IPS-NIHi7 (cell line): Measurements from ENCODE around the gene MAML1.
A peak's percentile ranks its signal among the peaks of the same experiment; 100 is the strongest.

Source experiments
- DNase-seq: peaks from one replicate; pipeline ENCODE4 v3.0.0; 2012; ENCODE audit warnings: mixed read lengths; ENCODE audit errors: extremely low spot score

The MAML1 gene

DNA sequence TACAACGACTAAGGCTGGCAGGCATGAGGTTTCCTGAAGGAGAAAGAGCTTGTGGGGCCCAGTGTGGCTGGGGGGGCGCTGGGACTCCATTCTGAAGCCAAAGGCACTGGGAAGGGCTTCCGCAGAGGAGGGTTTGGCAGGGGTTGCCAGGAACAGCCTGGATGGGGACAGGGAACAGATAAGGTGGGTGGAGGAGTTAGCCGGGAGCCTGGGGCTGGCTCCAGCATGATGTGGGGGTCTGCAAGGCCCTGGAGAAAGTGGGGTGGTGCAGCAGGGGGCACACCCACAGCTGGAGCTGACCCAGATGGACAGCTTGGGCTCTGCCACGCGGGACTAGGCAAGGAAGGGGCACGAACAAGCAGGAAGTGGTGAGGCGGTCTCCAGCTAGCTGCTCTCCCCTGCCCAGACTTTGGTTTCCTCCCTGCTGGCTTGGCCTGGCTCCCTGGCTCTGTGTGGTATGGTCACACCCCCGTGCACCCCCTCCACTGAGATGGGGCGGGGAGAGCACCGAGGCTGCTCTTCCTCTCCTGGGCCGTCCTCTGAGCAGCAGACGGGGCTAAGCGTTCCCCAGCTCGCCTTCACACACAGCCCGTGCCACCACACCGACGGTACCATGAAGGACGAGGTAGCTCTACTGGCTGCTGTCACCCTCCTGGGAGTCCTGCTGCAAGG is 61.0 kb downstream of the MAML1 start, which contains the start of gene LTC4S:
TSS of gene LTC4S (plus strand) at position 519 of the 672 bp plus-strand sequence. CDS start at position 614, 95 bp downstream.
- no peak for DNase-seq

DNA sequence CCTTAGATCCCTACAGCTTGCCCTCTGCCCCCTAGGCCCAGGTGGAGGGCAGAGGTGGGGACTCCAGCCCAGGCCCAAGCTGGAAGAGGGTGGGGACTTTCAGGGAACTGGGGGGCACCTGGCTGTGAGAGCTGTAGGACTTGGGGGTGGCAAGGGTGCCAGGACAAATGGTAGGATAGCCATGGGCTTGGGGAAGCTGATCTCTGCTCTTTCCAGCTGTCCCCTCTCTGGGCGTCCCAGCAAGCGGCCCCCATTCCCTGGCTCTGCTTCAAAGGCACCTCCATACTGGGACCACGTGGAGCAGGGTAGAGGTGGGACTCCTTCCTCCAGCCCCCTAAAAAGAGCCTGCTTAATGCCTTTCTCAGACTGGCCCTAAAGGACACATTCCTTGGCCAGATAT is 61.5 kb downstream of the MAML1 start:
- DNase-seq, result no peak

DNA sequence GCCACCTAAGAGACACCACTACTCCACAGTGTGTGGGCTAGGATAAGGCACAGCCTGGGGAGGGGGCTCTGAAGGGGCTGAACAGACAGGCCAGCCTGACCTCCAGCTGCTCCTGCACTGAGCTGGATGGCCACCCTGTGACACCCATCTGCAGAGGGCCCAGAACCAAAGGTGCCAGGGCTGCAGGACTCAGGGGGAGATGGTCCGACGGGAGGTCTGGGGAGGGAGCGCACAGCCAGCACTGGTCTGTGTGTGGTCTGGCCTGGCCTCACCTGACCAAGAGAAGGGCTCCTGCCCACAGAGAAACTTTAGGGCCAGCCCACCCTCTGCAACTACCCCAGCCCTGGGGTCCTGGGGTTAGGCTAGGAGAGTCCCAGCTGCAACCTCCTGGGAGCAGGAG is 62.0 kb downstream of the MAML1 start:
- no peak for DNase-seq

DNA sequence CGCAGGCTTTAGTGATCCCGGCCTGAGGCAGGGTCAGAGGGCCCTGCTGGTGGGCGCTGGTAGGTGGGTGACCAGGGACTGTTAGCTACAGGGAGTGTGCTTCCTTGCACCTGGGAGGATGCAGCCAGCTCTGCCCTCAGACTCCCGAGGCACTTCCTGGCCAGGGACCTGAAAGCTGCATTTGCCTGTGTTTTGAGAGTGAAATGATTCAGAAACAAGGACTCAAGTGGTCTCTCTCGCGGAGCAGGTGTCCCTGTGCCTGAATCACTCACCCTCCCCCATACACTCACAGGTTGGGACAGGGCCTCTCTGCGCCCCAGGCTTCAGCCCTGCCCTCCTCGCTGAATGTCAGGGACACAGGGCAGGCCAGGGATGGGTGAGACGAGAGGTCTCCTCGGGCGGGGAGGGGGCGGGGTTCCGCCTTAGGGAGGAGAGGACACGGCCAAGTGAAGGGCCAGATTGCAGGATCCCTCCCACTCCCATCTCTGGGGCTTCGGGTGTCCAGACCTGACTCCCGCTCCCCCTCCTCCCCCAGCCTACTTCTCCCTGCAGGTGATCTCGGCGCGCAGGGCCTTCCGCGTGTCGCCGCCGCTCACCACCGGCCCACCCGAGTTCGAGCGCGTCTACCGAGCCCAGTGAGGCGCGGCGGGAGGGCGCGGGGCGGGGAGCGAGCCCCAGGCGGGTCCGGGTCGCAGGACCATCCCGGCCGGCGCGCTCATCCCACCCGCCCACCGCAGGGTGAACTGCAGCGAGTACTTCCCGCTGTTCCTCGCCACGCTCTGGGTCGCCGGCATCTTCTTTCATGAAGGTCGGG is 62.6 kb downstream of the MAML1 start:
- peak; percentile 67 for DNase-seq

DNA sequence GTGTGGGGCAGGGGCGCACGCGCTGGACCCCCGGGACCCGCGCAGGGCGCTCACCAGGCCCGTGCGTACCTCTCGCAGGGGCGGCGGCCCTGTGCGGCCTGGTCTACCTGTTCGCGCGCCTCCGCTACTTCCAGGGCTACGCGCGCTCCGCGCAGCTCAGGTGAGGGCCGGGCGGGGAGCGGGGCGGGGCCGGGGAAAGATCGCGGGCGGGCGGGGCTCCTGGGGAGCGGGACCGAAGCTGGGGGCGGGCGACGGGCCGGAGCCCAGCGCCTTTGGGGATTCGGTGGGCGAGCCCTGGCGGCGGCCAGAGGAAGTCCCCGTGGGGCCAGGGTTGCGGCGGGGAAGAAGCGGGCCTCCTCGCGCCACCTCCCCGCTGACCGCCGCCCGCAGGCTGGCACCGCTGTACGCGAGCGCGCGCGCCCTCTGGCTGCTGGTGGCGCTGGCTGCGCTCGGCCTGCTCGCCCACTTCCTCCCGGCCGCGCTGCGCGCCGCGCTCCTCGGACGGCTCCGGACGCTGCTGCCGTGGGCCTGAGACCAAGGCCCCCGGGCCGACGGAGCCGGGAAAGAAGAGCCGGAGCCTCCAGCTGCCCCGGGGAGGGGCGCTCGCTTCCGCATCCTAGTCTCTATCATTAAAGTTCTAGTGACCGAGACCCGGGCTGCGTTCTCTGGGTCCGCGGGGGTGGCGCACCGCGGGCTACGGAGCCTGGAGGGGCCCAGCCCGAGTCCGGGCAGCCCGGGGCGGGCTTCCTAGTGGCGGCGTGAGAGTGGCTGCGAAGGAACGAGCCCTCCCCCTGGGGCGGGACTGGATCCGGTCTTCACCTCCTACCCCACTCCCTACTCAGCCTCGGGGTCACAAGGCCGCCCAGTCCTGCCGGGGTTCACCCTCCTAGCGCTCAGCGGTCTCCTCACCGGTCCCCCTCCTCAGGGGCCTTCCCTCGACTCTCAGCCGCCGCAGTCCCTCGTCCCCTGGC is 63.5 kb downstream of the MAML1 start:
- DNase-seq, result peak; percentile 81

DNA sequence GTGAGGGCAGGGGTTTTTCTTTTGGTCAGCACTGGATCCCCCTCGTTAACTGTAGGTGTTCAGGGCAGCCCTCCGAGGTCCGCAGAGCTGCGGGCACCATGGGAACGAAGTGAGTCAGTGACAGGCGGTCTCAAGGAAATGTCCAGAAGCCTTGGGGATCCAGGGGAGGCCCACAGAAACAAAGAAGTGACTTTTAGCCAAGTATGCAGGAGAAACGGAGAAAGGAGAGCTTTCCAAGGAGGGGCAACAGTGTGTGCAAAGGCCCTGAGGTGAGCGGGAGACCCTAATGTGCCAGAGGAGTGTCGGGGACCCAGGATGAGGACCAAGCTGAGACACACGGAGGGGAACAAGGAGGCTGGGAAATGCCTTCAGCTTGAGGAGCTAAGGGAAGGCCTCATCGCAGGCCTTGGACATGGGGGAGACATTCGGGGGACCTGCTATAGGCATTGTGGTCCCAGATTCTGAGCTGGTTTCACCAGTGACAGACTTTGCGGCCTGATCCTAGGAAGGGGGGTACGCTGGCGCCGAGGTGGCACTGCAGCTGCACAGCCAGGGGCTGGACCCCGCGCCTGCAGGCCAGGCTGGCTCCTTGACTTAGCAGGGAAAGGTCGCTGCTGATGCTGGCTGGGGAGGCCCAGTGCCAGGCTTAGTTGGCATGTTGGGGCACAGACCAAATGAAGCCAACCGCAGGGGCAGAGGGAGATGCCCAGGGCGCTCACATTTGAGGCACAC is 64.4 kb downstream of the MAML1 start:
- DNase-seq, result no peak

DNA sequence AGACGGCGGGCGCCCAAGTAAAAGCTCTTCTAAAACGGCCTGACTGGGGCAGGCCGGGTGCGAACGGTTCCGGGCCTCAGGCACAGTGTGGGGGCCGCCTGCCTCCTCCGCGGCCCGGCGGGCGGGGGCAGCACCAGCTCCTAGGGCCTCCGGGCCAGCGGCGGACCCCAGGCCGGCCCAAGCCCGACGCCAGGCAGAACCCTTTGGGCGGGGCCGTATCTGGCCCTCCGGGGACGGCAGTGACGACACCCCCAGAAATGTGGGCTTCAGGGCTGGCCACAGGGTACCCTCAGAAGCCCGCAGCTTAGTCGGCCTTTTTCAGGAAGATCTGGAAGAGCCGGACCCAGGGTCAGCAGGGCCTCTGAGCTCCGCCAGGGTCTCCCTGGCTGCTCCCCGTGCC is 65.1 kb downstream of the MAML1 start:
- no peak for DNase-seq

DNA sequence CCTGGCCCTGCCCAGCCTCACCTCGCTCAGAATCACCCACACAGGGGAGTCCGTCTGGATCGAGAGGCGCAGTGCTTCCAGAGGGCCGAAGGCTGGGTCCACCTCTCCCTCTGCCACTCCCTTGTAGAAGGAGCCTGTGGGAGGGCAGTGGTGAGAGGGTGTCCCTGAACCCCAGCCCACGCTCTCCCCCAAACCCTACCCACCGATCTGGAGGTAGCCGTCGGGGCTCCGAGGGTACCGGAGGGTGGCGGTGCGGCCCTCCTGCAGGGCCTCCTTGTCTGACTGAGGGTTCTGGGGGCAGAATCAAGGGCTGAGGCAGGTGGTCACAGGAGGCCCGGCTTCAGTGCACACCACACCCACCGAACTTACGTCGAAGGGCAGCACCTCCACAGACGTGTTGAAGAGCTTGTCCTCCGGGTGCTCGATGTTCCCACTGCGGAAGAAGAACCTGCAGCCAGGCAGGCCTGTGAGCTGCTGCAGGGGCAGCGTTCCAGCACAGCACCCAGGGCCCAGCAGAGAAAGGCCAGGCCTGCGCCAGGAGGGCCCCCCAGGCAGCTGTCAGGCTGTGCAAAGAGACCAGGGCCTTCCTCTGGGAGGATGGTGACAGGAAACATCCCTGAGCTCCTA is 65.6 kb downstream of the MAML1 start:
- DNase-seq, result no peak

DNA sequence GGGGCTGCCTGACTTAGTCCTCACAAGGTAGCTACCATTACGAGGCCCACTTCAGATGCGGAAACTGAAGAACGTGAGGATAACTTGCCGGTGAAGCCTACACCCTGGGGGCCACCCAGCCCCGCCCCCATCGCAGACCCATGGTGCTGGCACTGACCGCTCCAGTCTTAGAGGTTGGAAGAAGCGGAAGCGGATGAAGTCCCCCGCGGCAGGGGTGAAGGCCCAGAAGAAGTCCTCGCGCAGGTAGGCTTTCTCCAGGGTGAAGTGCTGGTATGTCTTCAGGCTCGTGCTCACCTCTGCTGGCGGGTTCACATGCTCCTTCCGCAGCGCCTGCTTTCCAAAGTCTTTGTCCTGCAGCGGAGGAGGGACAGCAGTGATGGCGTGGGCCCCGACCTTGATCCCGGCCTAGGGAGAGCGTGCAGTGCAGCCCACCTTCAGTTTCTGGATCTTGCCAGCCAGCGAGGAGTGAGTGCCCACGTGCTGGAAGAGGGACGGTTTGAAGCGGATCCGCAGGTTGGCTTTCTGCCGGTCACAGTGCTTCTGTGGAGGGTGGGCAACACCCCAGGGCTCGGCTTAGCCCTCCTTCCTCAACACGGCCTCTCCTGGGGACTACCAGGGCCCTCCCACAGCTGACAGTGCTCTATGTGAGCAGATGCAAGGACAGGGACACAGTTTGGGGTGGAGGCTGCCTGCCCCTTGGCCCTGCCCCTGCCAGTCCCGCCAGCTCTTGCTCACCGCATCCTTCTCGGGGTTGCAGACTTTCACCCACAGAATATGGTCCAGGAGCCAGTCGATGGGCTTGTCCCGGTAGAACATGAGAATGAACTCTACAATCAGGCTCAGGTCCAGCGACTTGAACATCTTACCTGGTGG is 66.4 kb downstream of the MAML1 start:
- no peak for DNase-seq

DNA sequence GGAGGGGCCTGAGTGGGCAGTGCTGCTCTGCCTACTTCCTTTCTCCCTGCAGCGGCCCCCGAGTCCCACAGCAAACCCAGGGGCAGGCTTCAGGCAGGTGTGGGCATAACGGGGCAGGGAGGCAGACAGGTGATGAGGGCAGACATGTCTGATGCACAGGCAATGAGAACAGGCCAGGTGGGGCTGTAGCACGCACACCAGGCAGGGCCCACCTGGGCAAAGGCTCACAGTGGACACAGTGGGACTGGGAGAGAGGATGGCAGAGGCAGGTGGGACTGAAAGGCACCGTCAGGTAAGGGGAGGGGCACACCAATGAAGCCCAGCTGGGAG is 67.0 kb downstream of the MAML1 start:
- DNase-seq, result no peak

DNA sequence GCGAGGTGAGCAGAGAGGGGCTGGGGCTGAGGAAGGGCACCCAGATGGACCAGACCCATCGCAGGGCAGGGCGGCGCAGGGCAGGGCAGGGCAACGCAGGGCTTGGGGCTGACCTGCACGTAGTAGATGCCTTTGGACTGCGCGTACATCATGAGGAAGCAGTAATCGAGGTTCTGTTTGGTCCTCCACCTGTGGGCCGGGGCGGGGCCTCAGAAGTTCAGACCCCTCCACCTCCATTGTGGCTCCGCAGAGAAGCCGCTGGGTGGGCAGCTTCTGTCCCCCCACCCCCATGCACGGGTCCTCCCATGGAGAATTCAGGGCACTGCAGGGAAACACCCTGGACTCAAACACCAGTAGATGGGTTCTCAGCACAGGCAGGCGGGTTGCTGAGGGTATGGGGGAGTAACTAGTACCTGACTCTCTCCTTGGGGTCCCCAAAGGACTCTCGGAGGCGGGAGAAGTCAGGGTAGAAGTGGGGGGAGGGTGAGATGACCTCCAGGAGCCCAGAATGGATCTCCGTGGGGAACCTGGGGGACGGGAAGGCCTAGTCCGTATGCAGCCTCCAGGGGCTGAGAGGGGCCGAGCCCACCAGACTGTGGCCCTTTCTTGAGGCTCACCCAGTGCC is 67.6 kb downstream of the MAML1 start:
- DNase-seq, result no peak

DNA sequence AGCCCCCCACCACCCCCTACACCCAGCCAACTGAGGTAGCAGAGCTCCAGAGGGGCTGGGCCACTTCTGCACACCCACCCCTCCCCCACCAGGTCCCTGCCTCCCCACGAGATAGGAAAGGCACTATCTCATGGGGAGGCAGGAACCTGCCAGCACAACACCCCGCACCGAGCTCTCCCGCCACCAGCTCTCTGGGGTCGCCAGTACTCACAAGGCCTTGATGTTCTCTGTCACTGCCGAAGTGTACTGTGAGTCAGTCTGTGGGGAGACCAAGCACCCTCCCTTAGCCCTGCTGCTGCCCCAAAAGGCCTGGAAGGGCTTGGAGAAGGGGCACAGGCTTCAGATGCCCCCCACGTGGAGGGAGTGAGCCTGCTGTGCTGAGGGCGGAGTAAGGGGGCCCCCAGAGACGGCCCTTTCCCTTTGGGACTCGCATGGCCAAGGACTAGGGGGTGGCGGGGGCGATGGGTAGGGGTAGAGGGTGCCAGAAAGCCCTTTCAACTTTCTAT is 68.1 kb downstream of the MAML1 start:
- no peak for DNase-seq

DNA sequence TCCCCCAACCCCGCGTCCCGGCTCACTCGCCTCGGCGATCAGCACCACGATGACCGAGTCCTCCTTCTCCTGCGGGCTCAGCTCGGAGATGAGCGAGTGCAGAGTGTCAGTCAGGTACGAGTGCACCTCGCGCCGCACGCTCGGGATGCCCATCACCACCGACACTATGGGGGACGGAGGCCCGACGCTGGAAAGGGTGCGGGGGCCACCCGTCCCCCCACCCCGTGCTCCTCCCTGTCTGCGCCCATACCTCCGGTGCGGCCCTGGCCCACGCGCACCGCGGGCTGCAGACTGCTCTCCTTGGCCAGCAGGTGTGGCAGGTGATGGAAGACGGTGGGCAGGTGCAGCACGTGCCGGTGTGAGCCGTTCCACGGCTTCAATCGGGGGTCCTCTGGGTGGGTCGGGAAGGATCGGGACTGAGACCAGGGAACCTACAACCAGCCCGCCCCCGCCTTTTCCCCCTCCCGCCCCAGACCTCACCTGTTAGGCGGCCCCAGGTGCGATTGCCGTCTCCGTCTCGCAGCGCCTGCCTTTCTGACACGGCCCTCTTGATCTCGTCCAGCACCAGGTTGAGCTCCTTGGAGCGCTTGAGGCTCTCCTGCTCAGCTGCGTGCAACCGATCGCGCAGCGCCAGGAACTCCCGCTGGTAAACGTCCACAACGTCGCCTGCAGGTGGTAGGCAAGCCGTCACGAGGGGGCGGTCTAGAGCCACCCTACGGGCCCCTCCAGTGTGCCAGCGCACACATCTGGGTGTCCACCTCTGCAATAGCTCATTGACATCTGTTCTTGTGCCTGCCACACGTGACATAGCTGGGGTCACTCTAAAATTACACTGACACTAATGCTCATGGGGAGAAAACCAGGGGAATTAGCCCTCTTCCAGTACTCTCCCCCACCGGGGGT is 68.9 kb downstream of the MAML1 start:
- DNase-seq, result peak; percentile 79

DNA sequence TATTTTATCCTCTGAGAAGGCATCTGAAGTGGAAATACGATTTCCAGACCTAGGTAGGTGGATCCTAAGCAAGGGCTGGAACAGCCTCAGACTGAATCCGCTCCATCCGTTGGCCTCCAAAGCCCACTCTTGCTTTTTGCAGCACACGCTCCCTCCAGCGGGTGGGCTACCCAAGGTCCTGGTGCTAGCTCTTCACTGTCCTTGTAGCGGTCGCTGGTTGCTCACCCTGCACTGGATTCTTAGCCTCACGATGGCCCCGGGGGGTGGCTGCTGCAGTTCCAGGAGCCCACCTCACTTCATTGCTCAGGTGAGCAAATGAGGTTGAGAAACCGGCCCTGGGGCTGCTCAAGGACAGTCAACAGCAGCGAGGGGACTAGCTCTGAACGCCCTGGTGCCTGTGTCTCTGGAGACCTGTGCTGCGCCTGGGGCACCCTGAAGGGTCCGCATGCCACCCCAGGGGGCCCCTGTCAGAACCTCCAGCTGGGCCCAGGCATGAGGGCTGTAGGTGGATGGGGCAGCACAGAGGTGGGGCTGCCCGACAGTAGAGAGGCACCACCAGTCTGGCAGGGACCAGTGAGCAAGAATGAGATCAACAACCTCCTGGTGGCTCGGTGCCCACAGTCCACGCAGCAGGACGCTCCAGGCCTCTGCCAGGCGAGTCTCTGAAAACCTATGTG is 69.7 kb downstream of the MAML1 start:
- DNase-seq, result no peak

DNA sequence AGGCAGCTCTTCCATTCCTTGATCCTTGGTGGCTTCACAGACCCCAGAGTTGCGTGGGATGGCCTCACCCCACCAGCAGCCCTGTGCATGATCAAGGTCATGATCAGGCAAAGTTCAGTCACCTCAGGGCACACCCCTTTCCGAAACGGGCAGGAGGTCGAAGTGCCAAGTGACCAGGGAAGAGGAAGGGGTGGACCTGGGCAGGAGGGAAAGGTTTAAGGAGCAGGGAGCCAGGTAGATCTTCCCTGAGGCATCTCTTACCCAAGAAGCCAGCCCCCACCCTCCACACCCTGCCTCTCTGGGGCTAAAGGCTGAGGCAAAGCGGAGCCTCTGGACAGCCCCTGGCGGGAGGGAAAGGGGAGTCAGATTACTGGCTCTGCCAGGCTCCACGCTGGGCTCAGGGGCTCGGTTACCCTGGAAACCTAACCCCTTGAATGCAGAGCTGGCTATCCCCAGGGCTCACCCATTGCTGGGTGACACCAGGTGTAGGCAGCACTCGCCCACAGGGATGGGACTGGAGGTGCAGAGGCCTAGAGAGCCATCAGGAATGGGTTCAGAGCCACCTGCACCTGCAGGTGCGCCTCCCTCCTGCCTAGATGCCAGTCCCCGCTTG is 70.4 kb downstream of the MAML1 start:
- DNase-seq, result no peak

DNA sequence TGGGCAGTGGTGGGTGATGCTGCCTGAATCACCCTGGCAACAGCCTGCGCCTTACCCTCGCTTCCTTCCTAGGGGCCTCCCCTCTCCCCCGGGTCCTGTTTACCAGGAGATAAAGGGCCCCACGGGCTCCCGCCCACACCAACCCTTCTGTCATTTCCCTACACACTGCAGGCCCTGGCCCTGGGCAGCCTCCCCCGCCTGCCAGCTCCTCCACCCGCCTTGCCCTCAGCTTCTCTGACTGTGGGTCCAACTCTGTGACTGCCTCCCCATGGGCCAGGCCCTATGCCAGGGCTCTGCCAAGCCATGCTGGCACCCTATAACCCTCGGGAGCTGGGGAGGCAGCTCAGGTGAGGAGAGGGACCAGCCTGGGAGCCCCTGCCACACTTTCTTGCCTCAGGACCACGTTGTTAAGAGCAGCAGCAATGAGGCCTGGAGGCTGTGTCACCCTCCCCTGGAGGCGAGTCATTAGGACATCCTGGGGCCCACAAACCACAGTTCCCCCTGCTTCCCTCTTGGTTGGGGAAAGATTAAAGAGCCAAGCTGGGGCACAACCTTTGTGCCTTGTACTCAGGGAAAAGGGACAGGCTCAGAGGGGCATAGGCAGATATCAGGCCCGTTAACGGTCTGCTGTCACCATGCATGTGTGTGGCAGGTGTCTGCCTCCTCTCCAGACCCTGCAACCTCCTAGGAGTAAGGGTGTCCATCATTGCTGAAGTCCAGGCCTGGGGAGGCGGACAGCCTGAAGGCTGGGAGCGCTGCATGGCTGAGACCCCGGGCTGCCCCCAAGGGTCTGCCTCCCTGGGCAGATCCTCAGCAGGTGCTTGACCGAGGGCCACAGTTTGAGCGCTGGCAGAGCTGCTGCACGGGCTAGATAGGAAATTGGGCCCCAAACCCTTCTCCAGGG is 71.3 kb downstream of the MAML1 start:
- no peak for DNase-seq
